Activated T-helper 2 cell treated with anti-CD3 and anti-CD28 coated beads, Interferon-gamma antibody, Interleukin-2, Interleukin-4, amounts not matched to agents 10 μg/mL and 5 μg/mL and 100 μg/mL, durations not matched to agents 14 hours and 24 hours and 36 hours (primary cell): ENCODE data around the gene PHLPP1. TPM values are rescaled to one million over a fixed set of nuclear protein-coding genes. Genes with fewer than 3 reads are reported as not detected.

ENCODE experiments used
- DNase-seq: peaks from one replicate; pipeline ENCODE4 v3.0.0; 2021; ENCODE audit warnings: low spot score
- H3K27ac Mint-ChIP-seq: one replicate; pipeline ENCODE4 v1.8.0; 2021; ENCODE audit warnings: mixed read lengths
- H3K27me3 Mint-ChIP-seq: one replicate; pipeline ENCODE4 v1.8.0; 2021; ENCODE audit warnings: low read depth, mixed read lengths
- H3K36me3 Mint-ChIP-seq: one replicate; pipeline ENCODE4 v1.8.0; 2021; ENCODE audit warnings: low read depth, mixed read lengths
- H3K4me1 Mint-ChIP-seq: one replicate; pipeline ENCODE4 v1.8.0; 2021; ENCODE audit warnings: low read depth, mixed read lengths
- H3K4me3 Mint-ChIP-seq: one replicate; pipeline ENCODE4 v1.8.0; 2021; ENCODE audit warnings: low read depth, mild to moderate bottlenecking, moderate library complexity, mixed read lengths
- H3K9me3 Mint-ChIP-seq: one replicate; pipeline ENCODE4 v1.8.0; 2021; ENCODE audit warnings: mixed read lengths
- intact Hi-C: fragments of 100-400 bp; cut with micrococcal nuclease; formaldehyde crosslinking; loops from one replicate; pipeline ENCODE4 v1.15.1; 2023
- total RNA-seq: library from RNA; stranded (reverse); gene quantifications from 2 replicates; pipeline ENCODE4 v1.2.3, GENCODE V29; 2022

PHLPP1 gene
- total RNA-seq, 1 donor from 2014 or later = 31.1 TPM

DNA sequence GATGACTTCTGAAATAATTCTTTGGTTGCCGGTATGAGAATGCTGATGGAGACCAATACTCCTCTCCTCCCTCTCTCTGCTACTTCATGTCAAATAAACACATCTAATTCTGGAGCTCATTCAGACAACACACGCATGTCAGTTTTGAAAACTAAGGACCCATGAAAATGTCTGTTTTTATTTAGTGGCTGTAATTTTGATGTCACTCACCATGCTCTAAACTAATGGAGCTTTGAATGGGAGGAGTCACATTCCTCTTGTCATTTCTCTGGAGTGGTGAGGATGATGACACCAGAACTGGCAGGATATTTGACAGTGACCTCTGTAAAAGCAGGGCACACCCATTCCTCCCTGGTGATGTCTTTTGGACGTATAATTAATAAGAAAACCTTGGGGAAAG, 163.0 kb downstream of the PHLPP1 start:
- intact Hi-C loops = no loop called here

DNA sequence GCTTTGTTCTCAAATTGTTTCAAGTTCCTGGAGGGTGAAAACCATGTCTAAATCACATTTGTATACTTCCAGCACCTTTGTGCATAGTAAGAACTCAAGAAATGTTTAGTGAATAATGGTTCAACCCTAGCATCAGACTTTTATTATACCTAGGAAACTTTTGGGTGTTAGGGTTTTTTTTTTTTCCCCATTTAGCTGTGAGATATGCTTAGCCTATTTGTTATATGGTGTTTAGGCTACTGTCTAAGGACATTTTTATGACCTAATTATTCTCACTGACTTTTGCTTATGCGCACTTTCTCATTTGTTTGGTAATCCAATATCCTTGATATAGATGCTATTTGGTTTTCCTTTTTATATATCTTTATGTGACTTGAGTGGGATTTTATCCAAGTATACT, 164.7 kb downstream of the PHLPP1 start:
- intact Hi-C loops = loop anchor here (5.0 kb wide), 1 partner anchor 33 kb away; no protein-coding TSS in a partner anchor
- peaks cover 43% of the 10 kb centered on the region for H3K4me1 Mint-ChIP-seq

More for the DNA sequence above, 163.0 kb downstream of the PHLPP1 start:
- no peaks in the 10 kb centered on the region for H3K27me3 Mint-ChIP-seq
- peaks cover 34% of the 10 kb centered on the region for H3K4me1 Mint-ChIP-seq
- no peaks in the 10 kb centered on the region for H3K9me3 Mint-ChIP-seq
- no peak for DNase-seq
- no peak overlapping the region for H3K4me3 Mint-ChIP-seq
- no peak overlapping the region for H3K27ac Mint-ChIP-seq
- H3K36me3 Mint-ChIP-seq = peaks cover 12% of the 10 kb centered on the region

DNA sequence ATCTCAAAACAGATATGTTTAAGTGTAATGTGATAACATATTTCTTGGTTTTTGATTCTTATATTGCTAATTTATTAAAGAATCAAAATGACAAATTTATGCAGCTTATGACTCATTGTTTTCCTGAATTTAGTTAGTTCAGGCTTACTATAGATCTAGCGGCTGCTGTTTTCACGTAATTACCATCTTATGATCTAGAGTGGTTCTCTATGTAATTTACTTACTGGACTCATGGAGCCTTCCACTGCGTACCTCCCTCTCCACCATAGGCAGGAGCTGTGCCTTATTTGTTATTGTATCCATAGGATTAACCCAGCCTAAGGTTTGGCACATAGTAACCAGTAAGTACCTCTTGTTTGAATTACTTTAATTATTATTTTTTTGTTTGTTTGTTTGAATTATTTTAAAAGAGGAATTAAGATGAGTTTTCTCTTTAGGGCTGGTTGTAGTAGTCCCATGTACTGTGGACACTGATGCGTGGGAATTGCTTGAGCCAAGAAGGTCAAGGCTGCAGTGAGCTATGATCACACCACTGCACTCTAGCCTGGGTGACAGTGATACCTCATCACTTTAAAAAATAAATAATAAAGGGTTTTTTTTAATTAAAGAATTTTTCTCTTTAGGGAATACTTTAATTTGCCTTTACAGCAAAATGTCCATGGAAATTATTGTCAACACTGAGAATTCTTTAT, 165.5 kb downstream of the PHLPP1 start:
- intact Hi-C loops = loop anchor here (5.0 kb wide), 1 partner anchor 34 kb away; no protein-coding TSS in a partner anchor
- H3K27me3 Mint-ChIP-seq = no peaks in the 10 kb centered on the region
- H3K4me1 Mint-ChIP-seq = peaks cover 40% of the 10 kb centered on the region

More for the DNA sequence above, 164.7 kb downstream of the PHLPP1 start:
- Mint-ChIP-seq H3K27ac (peak overlapping the region; percentile 36), H3K36me3 (peaks cover 9% of the 10 kb centered on the region), H3K9me3 (no peaks in the 10 kb centered on the region), H3K4me3 (no peak overlapping the region), H3K27me3 (no peaks in the 10 kb centered on the region)
- DNase-seq = no peak

DNA sequence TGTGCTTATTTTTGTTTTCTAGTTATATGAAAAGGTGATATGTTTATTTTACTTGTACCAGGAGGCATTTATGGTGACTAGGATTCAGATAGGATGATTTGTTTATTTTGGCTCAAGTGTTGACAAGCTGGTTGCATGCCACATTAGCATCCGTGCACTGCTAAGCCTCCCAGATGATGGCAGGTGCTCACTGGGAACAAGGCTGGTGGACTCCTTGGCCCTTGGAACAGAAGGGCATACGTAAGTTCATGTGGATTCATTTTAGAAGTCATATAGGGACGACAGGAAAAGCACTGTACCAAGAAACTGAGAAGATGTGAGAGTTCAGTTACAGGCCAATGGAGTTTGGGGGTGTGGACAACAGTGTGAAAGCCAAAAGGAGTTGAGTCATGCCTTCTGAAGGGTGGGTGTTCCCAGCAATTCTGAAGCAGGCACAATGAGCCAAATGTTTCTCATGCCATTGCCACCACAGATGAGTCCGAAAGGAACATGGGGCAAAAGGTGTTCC, 166.2 kb downstream of the PHLPP1 start:
- H3K27me3 Mint-ChIP-seq = no peaks in the 10 kb centered on the region
- H3K4me1 Mint-ChIP-seq = peaks cover 40% of the 10 kb centered on the region
- H3K27ac Mint-ChIP-seq = no peak overlapping the region
- no peak overlapping the region for H3K4me3 Mint-ChIP-seq
- intact Hi-C loops = loop anchor here (5.0 kb wide), 1 partner anchor 34 kb away; no protein-coding TSS in a partner anchor
- DNase-seq = no peak
- H3K36me3 Mint-ChIP-seq = peaks cover 9% of the 10 kb centered on the region
- H3K9me3 Mint-ChIP-seq = no peaks in the 10 kb centered on the region

More for the DNA sequence above, 165.5 kb downstream of the PHLPP1 start:
- DNase-seq = no peak
- H3K4me3 Mint-ChIP-seq = no peak overlapping the region
- H3K36me3 Mint-ChIP-seq = peaks cover 9% of the 10 kb centered on the region
- no peak overlapping the region for H3K27ac Mint-ChIP-seq
- H3K9me3 Mint-ChIP-seq = no peaks in the 10 kb centered on the region

DNA sequence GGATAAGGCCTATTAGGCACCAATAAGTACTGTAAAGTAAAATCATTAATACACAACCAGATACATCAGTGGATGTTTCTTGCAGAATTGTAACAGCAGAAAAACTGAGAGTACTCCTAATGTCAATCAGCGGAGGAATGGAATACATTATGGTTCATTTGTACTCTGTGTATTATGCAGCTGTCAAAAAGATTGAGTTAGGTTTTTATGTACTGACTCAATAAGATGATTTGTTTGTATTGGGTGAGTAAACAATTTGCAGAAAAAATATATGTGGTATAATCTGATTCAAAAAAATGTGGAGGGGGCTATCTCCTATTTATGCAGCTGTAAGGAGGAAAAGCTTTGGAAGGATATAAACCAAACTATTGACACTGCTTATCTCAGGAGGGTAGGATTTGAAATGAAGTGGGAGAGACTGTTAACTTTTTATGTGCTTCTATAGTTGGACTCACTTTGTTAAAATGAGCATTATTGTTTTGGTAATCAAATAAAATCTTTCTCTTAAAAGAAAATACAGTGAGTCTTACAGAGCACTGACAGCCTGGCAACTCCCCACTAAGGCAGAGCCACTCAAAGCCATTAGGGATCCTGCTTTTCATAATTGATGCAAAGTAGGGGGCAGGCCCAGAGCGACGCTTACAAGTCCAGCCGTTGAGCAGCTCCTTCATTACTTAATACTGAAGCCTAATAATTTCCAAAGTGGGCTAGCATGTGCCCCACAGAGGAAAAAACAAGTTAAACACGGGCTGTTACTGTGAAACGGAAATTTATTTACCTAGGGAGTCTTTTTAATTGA, 168.8 kb downstream of the PHLPP1 start:
- Mint-ChIP-seq H3K27ac (no peak overlapping the region), H3K27me3 (no peaks in the 10 kb centered on the region), H3K4me1 (peaks cover 35% of the 10 kb centered on the region), H3K9me3 (no peaks in the 10 kb centered on the region), H3K36me3 (peaks cover 9% of the 10 kb centered on the region), H3K4me3 (no peak overlapping the region)
- DNase-seq = no peak
- intact Hi-C loops = loop anchor here (5.0 kb wide), 1 partner anchor 37 kb away; no protein-coding TSS in a partner anchor

DNA sequence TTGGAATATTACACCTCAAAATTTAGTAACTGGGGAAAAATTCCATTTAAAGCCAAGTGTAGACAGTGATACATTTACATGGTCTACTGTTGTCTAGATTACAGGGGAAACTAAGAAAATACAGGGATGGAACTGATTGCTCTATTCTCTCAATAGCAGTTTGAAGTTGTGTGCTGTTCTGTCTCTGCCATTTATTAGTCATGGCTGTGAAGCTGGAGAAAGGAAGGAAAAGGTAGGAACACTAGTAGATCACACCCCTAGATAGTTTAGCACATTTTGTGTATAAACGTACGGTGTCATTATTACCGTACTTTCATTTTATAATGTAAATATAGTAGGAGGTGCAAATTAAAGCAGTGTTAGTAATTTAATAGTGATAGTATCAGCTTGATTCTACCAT, 170.5 kb downstream of the PHLPP1 start:
- H3K4me1 Mint-ChIP-seq = peaks cover 25% of the 10 kb centered on the region
- no peak overlapping the region for H3K27ac Mint-ChIP-seq
- no peaks in the 10 kb centered on the region for H3K27me3 Mint-ChIP-seq

DNA sequence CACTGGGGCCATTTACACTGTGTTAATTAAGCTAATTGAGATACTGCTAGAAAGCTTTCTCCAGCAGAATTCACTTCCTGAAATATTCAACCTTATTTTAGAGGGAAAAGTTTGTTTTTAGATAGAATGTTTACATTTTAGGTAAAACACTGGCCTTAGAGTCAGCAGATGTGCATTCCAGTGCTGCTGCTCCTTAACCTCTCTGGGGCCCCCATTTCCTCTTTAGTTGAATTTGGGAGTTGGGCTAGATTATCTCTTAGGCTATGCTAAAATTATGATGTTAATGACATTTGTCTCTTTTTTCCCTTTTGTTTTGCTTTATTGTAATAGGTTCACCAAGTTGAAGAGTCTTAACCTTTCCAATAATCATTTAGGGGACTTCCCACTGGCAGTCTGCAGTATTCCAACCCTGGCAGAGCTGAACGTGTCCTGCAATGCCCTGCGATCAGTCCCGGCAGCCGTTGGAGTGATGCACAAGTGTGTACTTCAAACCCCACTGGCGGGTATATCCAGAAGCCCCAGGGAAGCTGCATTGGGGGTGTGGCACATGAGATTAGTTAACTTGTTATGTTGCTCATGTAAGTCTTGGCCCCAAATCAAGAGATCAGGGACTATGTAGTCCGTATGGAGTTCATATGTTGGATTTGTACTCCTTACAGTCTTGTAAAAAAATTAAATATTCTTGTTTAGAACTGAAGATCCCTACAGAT, 179.5 kb downstream of the PHLPP1 start:
- Mint-ChIP-seq H3K27me3 (no peaks in the 10 kb centered on the region), H3K36me3 (peaks cover 33% of the 10 kb centered on the region), H3K9me3 (no peaks in the 10 kb centered on the region), H3K4me1 (peaks cover 20% of the 10 kb centered on the region), H3K4me3 (no peak overlapping the region), H3K27ac (no peak overlapping the region)
- intact Hi-C loops = loop anchor here (5.0 kb wide), 1 partner anchor 42 kb away; no protein-coding TSS in a partner anchor
- DNase-seq = no peak

More for the DNA sequence above, 170.5 kb downstream of the PHLPP1 start:
- Mint-ChIP-seq H3K36me3 (peaks cover 3% of the 10 kb centered on the region), H3K9me3 (no peaks in the 10 kb centered on the region), H3K4me3 (no peak overlapping the region)
- intact Hi-C loops = no loop called here
- no peak for DNase-seq

DNA sequence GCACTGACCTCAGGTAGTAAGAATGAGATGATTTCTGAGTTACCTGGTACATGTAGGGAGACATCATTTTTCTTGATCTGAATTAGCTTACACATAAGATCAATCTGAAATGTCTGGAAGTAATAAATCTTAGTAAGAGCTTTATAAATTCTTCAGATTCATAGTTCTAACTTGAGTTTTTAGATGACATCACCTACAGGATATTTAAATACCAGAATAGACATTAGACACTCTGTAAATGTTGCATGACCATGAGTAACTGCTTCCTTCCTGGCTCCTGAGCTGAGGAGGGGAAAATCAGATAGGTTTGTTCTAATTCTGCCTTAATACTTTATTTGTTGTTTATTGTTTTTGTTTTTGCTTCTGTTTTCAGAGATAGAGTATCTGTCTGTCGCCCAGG, 181.8 kb downstream of the PHLPP1 start:
- DNase-seq = no peak
- Mint-ChIP-seq H3K9me3 (no peaks in the 10 kb centered on the region), H3K4me3 (no peak overlapping the region), H3K27ac (no peak overlapping the region), H3K4me1 (peaks cover 17% of the 10 kb centered on the region), H3K27me3 (no peaks in the 10 kb centered on the region), H3K36me3 (peaks cover 36% of the 10 kb centered on the region)
- intact Hi-C loops = loop anchor here (5.0 kb wide), 1 partner anchor 40 kb away; no protein-coding TSS in a partner anchor

DNA sequence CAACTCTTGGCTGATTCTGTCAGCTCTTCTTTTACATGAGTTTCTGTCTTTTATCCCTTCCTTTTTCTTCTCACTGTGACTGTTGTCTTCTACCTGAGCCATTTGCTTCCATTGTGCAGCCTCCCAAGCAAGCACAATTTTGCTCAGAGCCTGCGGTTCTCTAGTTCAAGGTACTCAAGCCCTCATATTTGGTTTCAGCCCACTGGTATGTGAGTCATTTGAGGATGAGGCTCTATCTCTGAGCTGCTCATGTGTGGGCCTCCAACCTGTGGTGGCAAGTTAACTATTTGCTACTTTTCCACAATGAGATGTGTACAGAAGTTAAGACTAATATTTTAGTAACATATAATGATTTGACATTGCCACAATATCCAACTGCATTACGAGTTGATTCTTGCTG, 183.0 kb downstream of the PHLPP1 start:
- Mint-ChIP-seq H3K9me3 (no peaks in the 10 kb centered on the region), H3K27ac (peak overlapping the region; percentile 53), H3K4me1 (peaks cover 17% of the 10 kb centered on the region), H3K4me3 (no peak overlapping the region), H3K36me3 (peaks cover 48% of the 10 kb centered on the region), H3K27me3 (no peaks in the 10 kb centered on the region)
- intact Hi-C loops = loop anchor here (5.0 kb wide), 1 partner anchor 39 kb away; no protein-coding TSS in a partner anchor
- DNase-seq = no peak

DNA sequence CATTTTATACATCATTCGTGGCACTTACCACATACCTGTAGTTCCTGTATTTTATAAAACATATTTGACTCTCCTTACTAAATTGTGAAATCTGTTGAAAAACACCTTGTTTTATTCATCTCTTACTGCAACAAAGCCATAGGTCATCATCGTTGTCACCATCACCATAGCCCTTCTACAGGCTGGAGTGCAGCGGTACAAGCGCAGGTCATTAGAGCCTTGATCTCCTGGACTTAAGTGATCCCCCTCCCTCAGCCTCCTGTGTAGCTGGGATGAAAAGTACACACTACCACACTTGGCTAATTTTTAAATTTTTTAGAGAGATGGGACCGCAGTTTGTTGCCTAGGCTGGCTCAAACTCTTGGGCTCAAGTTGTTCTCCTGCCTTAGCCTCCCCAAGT, 184.2 kb downstream of the PHLPP1 start:
- intact Hi-C loops = loop anchor here (5.0 kb wide), 1 partner anchor 38 kb away; no protein-coding TSS in a partner anchor
- DNase-seq = no peak

DNA sequence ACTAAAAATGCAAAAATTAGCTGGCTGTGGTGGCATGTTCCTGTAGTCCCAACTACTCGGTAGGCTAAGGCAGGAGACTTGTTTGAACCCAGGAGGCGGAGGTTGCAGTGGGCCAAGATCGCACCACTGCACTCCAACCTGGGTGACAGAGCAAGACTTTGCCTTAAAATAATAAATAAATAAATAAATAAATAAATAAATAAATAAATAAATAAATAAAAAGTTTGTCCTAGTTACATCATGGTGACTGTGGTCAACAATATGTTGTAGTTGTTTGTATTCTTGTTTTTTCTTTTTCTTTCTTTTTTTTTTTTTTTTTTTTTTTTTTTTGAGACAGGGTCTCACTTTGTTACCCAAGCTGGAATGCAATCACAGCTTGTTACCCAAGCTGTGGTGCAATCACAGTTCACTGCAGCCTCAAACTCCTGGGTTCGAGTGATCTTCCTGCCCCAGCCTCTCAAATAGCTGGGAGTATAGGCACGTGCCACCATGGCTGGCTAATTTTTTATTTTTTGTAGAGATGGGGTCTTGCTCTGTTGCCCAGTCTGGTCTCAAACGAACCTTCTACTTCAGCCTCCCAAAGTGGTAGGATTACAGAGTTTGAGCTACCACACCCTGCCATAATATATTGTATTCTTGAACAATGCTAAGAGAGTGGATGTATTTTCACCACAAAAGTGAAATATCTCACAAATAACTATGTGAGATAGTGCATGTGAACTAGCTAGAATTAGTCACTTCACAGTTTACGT, 185.0 kb downstream of the PHLPP1 start:
- Mint-ChIP-seq H3K4me3 (no peak overlapping the region), H3K27me3 (no peaks in the 10 kb centered on the region), H3K9me3 (no peaks in the 10 kb centered on the region), H3K4me1 (peaks cover 12% of the 10 kb centered on the region), H3K36me3 (peaks cover 61% of the 10 kb centered on the region), H3K27ac (no peak overlapping the region)
- intact Hi-C loops = no loop called here
- no peak for DNase-seq

More for the DNA sequence above, 184.2 kb downstream of the PHLPP1 start:
- no peaks in the 10 kb centered on the region for H3K9me3 Mint-ChIP-seq
- no peak overlapping the region for H3K4me3 Mint-ChIP-seq
- H3K36me3 Mint-ChIP-seq = peaks cover 57% of the 10 kb centered on the region
- H3K27ac Mint-ChIP-seq = no peak overlapping the region
- H3K27me3 Mint-ChIP-seq = no peaks in the 10 kb centered on the region
- H3K4me1 Mint-ChIP-seq = peaks cover 12% of the 10 kb centered on the region

DNA sequence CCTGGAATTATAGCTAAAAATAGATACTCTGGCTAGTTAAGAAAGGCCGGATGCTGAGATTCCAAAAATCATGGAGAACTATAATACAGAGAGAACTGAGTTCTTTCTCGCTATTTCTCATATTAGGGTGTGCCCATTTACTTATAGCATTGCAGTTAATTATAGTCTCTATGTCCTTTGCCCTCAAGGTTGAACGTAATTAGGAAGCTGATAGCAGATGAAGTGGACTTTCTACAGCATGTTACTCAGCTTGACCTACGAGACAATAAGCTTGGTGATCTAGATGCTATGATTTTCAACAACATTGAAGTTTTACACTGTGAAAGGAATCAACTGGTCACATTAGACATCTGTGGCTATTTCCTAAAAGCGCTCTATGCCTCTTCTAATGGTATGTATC, 187.4 kb downstream of the PHLPP1 start:
- DNase-seq = no peak
- peaks cover 47% of the 10 kb centered on the region for H3K36me3 Mint-ChIP-seq
- no peaks in the 10 kb centered on the region for H3K9me3 Mint-ChIP-seq
- H3K4me1 Mint-ChIP-seq = peaks cover 9% of the 10 kb centered on the region
- H3K27ac Mint-ChIP-seq = no peak overlapping the region
- H3K27me3 Mint-ChIP-seq = no peaks in the 10 kb centered on the region
- no peak overlapping the region for H3K4me3 Mint-ChIP-seq
- intact Hi-C loops = no loop called here
